Measurements from ENCODE around the gene NAGK.
"Not testable (repeated sequence)": the region's sequence is repeated elsewhere in the genome, so short reads cannot be mapped to it uniquely, and the experiment has no call there.

NAGK gene

GRCh38 chr2:71068218-71069035, at the start of gene NAGK:
NAGK (plus strand) TSS chr2:71068648; CDS start chr2:71068684, 36 bp downstream.
- DNase-seq = peak; percentile 93

GRCh38 chr2:71019989-71020388, 48.5 kb upstream of the NAGK start:
- not testable (repeated sequence) for DNase-seq

- DNase-seq = not testable (repeated sequence)
These were observed 47.1 kb upstream of the NAGK start for GRCh38 chr2:71021394-71021793.

DNA sequence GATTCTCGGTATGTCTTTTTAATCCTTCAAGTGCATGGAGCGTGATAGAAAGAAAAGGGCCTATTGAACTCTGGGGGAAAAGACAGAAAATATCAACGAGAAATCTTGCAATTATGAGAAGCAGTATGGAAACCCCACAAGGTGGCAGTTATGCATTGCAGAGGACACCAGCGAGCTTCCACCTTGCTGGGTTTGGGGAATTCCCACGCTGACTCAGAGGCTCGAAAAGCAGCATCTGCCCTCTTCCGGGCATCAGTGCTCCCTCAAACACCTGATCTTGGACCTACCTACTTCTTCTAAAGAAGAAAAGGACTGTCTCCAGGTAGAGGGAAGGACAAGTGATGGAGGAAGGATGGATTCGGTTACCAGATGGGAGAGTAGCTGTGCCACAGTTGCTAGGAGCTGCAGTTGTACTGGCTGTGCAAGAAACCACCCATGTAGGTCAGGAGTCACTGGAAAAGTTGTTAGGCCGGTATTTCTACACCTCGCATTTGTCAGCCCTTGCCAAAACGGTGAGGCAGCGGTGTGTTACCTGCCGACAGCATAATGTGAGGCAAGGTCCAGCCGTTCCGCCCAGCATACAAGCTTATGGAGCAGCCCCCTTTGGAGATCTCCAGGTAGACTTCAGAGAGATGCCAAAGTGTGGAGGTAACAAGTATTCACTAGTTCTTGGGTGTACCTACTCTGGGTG, 44.8 kb upstream of the NAGK start:
- not testable (repeated sequence) for DNase-seq

GRCh38 chr2:71036296-71036695, 32.2 kb upstream of the NAGK start:
- DNase-seq = not testable (repeated sequence)

DNA sequence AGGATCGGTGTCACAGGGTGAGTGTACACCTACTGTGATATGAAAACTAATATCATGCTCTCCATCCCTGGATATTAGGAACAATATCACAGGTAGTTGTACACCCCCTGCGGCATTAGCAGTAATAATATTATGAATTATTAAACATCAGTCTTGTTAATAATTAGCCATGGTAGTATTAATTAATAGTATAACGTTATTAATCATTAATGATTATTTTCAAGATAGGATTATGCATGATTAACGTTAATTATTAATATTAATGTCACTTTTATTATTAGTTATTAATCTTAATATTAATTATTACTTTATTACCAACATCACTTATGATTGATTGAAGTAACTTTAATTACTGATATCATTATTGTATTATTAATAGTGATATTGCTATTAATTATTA, 26.2 kb upstream of the NAGK start:
- DNase-seq = no peak

GRCh38 chr2:71043531-71044407, 24.7 kb upstream of the NAGK start:
- DNase-seq = no peak

DNA sequence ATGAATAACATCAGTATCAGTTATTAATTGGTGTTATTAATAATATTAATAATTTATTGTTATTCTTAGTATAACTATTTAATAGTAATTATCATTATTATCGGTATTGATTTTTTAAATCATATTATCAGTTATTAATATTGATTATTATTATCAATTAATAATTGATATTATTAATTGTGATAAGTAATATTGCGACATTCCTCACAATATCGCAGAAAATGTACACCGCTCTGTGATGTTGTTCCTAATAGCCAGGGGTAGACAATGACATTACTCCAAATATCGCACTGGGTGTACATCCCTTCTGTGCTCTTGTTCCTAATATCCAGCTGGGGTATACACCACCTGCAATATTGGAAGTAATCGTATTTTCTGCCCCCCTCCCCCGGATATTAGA, 23.3 kb upstream of the NAGK start:
- DNase-seq = no peak

DNA sequence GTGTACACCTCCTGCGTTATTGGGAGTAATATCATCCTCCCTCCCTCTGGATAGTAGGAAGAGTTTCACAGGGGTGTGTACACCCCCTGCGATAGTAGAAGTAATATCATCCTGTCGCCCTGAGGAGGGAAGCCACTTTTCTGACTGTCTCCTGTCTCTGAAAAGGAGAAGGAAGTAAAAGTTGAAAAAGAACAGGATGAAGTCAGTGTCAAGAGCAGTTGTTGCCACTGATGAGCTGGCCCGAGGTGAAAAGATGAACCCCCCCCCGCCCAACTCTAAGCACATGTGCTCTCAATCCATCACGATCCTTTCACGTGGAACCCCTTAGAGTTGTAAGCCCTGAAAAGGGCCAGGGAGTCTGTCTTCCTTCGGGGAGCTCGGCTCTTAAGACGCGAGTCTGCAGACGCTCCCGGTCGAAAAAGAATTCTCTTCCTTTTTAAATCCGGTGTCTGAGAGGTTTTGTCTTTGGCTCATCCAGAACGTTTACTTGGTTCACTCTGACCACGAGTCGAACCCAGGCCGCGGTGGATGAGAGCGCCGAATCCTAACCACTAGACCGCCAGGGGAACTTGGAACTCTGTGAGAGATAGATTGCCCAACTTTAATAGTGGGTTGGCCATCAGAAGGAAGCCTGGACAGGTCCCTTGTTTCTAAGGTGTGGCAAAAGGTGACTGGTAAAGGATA, 22.4 kb upstream of the NAGK start:
- DNase-seq = no peak

- DNase-seq = no peak
These were observed 20.4 kb upstream of the NAGK start for GRCh38 chr2:71048096-71048495.

DNA sequence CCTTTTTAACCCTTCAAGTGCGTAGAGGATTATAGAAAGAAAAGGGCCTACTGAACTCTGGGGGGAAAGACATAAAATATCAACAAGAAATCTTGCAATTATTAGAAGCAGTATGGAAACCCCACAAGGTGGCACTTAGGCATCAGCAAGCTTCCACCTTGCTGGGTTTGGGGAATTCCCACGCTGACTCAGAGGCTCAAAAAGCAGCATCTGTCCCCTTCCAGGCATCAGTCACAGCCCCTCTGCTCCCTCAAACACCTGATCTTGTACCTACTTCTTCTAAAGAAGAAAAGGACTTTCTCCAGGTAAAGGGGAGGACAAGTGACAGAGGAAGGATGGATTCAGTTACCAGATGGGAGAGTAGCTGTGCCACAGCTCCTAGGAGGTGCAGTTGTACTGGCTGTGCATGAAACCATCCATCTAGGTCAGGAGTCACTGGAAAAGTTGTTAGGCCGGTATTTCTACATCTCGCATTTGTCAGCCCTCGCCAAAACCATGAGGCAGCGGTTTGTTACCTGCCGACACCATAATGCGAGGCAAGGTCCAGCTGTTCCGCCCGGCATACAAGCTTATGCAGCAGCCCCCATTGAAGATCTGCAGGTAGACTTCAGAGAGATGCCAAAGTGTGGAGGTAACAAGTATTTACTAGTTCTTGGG, 18.6 kb upstream of the NAGK start:
- DNase-seq = not testable (repeated sequence)

GRCh38 chr2:71055206-71055740, 13.2 kb upstream of the NAGK start:
- DNase-seq = not testable (repeated sequence)

GRCh38 chr2:71060211-71060610, 8.2 kb upstream of the NAGK start:
- no peak for DNase-seq

GRCh38 chr2:71060871-71061270, 7.6 kb upstream of the NAGK start:
- DNase-seq = no peak

GRCh38 chr2:71063216-71063615, 5.2 kb upstream of the NAGK start:
- no peak for DNase-seq

DNA sequence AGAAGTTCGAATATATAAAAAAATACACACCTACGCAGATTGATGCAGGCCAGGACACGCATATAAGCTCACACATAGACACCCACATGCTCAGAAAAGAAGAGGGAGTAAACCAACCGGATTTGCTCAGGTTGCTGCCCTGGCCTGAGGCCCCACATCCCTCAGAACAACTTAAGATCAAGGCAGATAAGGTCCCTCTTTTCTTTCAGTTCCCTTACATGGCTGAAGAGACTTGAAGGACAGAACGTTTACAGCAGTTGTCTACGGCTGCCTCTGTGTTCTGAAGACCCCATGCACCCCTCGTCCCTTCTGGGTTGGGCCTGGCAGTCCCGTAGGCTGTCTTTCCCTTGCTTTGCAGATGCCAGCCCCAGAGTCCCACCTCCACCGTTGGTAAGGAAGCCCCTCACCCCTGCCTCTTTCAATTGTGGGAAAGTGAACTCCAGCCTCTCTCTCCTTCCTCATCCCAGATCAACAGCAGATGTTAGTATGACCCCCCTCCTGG, 4.3 kb upstream of the NAGK start:
- DNase-seq = no peak

DNA sequence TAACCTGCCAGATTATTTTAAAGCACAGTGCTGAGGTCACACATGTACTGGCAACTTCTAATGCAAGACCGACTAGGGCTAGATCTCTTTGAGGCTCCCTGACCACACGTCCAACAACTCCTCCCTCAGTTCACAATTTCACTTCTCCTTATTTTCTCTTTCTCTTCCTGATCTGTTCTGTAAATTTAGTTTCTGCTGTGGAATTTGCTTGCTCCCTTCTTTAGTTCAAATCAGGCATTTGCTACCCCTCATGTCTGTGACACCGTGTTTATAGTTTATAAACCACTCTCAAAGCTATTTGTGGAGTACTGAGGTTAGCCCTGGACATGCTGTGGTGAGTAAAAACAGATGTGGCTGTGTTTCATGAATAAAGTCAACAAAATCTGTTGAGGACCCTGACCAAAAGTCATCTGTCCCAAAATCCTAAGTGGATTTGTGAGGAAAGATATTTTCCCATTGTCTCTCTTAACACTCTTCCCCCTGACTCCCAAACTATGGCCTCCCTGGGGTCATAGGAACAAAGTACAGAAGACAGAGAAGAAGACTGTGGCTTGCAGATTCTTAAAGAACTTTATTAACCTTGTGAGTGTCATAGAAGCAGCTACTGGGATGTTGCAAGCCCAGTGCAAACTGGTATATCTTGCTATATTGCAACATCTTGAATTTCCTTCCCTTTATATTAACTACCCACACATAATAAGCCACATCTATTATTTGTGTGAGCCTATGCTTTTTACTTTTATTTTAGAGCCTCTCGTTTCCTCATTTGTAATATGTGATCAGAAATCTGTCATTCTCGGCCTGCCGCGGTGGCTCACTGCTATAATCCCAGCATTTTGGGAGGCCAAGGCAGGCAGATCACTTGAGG, 3.5 kb upstream of the NAGK start:
- DNase-seq = no peak

DNA sequence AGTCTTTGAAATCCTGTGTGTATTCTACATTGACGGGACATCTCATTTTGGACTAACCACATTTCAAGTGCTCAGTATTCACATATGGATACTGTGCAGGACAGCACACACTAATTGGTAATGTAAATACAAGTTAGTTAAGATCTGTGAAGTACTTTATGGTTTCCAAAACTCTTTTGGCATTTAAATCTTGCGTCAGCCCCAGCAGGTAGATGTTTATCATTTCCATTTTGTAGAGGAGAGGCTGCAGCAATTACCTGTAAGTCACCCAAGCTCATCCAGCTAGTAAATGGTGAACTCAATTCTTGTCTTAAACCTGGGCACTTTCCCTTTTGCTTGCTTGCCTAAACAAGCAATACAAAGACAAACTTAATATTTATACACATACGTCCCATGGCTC, 1.6 kb upstream of the NAGK start:
- DNase-seq = no peak

DNA sequence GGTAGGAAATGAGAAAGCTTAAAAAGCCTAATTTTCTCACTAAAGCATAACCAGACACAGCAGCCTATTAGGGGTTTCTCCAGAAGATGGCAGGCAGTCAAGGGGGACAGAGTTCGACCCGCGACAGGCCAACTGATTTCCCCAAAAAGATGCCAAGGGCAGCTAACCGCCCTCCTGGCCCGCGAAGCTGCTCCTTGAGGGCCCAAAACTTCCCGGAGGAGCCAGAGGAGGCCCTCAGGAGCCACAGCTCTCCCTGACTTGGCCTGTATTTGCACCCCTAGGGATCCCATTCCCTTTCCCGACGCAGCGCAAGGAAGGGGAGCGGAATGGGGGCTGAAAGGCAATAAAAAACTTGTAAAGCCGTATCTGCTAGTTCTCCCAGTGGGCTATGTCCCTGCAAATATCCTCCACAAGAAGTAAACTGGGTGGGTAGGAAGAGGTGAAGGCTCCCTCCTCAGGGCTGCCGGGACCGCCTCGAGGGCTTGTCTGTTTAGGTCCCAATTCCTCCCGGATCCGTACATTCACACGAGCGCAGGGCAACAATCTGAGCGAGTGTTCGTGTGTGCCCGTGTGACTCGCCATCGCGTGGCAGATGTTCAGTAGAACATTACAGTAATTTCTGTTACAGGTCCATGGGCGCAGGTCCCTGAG, 756 bp upstream of the NAGK start:
- no peak for DNase-seq

GRCh38 chr2:71069376-71069775, 928 bp downstream of the NAGK start:
- DNase-seq = no peak
